ENCODE results near the gene CNMD. TPM values are rescaled to one million over a fixed set of nuclear protein-coding genes. Genes with fewer than 3 reads are reported as not detected.
"Not testable (repeated sequence)": the region's sequence is repeated elsewhere in the genome, so short reads cannot be mapped to it uniquely, and the experiment has no call there.

The CNMD gene
- total RNA-seq, 1 donor from 2014 or later, result not detected

DNA sequence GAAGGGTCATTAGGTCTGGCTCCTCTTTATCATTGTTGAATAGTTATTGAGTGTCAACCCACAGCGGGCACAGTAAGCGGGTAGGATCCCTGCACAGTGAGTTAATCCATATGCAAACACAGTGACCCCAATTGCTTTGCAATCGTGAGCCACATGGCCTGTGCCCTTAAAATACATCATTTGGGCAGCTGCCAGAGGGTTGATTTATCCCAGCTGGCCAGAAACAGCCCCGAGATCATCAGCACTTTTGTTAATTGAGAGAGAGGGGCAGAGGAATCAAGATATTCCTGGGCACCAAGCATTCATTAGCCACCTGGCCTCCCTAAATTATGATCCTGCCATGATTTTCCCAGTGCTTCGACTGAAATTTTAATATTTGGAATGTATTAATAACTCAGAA lies 9.8 kb upstream of the CNMD start:
- DNase-seq (ENCODE audit: low spot score), result no peak
- intact Hi-C loops (cut with DNase I), result no loop called here

DNA sequence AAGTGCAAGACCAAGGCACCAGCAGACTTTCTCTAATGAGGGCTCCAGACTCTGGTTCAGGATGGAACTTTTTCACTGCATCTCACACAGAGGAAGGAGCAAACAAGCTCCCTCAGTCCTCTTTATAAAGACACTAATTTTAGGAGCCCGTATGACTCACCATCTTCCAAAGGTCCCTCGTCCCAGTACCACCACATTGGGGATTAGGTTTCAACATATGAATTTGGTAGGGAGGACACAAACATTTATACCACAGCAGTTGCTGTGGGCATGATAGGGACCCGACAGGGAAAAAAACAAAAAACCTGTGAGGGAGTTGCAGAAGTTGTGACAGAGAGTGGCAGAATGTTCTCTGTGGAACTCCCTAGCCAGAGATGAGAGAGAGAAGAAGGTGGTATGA lies 6.5 kb upstream of the CNMD start:
- no peak for DNase-seq (ENCODE audit: low spot score)
- intact Hi-C loops (cut with DNase I), result no loop called here

DNA sequence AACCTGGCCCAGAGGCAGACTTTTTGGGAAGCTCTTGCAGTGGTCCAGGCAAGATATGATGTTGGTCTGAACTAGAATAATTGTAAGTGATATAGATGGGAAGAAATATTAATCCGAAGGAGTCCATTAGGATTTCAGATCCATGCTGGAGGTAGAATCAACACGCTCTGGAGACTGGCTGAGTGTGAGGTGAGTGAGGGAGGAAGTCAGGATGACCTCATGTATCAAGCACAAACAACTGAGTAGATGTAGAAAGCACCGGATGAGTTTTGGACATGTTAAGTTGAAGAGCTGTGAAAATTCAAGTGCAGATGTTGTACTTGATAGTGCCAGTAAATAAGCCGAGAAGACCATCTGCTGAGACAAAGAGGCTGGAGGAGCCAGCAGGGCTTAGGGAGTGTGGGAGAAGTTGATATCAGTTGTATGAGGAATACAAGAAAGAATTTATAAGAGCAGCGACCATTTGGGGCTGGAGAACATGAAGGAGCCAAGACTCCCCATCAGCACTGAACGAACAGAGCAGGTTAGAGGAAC lies 5.3 kb upstream of the CNMD start:
- intact Hi-C loops (cut with DNase I), result no loop called here
- no peak for DNase-seq (ENCODE audit: low spot score)

DNA sequence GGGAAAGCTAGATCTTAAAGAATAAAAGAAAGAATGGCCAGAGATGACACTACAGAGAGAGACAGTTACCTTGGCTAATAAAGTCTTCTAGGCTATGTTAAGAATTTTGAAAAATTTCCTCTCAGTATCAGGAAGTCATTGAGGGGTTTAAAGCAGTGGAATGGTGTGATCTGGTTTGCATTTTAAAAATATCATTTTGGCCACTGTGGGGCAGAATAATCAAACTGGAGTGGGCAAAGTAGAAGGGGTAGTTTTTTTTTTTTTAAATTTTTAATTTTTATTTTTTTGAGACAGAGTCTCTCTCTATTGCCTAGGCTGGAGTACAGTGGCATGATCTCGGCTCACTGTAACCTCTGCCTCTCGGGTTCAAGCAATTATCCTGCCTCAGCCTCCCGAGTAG lies 4.4 kb upstream of the CNMD start:
- no peak for DNase-seq (ENCODE audit: low spot score)
- intact Hi-C loops (cut with DNase I), result no loop called here

- intact Hi-C loops (cut with DNase I), result no loop called here
- DNase-seq (ENCODE audit: low spot score), result no peak
Measured at GRCh38 chr13:52743569-52743968, 3.9 kb upstream of the CNMD start.

- intact Hi-C loops (cut with DNase I), result no loop called here
- no peak for DNase-seq (ENCODE audit: low spot score)
Measured at GRCh38 chr13:52738719-52739467, 727 bp downstream of the CNMD start.

GRCh38 chr13:52737965-52738364 lies 1.7 kb downstream of the CNMD start:
- DNase-seq (ENCODE audit: low spot score), result no peak
- intact Hi-C loops (cut with DNase I), result no loop called here

DNA sequence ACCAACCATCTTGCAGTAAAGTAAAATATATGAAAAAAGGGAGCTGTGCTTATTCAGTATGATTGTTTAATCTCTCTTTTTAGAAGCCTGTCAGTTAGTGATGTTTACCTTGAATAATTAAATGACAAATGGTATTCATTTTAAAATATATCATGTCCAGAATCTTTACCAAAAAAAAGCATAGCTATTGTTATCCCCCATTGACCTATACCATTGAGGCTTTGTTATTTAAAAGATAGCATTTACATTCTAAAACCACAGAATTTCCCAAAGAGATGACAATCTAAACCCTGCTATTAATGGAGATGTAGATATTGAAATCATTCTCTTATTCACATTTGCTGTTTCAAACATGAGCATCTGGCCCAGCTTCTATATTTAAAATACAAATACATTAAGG lies 2.2 kb downstream of the CNMD start:
- no peak for DNase-seq (ENCODE audit: low spot score)
- intact Hi-C loops (cut with DNase I), result no loop called here

DNA sequence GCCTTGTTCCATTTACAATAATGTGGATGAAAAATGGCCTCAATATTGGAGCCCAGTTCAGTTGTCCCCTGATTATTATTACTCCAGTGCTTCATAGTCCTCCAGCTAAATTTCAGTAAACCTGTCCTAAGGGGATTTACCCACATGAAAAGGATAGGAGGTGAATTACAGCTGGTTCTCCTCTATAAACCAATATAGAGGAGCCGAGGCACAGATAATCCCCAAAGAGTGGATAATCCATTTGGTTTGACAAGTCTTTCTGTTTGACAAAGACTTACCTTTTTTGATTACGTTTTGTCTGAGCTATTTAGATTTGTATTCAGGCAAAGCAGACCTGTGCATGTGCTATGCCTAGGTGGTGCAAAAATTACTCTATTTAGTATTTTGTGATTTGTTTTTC lies 2.7 kb downstream of the CNMD start:
- intact Hi-C loops (cut with DNase I), result no loop called here
- DNase-seq (ENCODE audit: low spot score), result no peak

DNA sequence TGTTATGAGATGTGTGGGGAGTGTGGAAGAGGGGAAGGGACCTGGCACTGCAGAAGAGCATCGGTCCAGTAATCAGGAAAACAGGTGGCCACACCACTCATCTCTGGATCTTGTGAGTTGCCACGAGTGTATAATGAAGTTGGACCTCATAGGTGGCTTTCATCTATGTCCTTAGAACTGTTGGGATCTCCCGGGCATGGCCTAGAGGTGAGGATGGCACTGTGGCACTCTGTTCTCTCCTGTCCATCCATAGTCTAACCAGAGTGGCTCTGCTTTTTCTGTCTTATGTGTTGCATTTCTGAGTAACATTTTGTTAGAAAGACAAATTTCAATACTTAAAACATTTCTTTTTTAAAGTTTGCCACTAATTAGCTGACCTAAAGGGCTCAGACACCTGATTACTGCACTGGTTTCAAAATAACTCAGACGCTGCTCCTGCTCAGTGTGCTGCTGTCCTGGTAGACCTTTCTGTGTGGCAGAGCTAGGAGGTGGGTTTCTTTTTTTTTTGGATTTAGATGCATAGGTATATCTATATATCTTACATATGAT lies 5.5 kb downstream of the CNMD start:
- intact Hi-C loops (cut with DNase I), result no loop called here
- DNase-seq (ENCODE audit: low spot score), result no peak

DNA sequence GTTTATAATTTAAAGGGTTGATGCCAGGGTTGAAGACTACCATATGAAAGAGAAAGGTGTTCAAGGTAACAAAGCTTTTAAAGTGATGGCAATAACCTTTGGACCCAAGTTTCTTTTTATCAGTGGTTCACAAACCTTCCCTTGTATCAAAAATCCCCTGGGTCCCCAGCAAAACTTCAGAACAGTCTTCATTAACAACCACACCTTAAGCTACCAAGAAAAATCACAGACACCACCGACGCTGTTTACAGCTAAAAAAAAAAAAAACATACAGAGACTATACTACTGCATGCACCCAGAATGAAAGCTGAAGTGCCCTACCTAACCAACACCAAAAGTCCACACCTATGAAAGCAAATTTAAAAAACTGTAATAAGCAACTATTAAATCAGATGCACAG lies 13.4 kb downstream of the CNMD start:
- DNase-seq (ENCODE audit: low spot score), result no peak
- intact Hi-C loops (cut with DNase I), result no loop called here

DNA sequence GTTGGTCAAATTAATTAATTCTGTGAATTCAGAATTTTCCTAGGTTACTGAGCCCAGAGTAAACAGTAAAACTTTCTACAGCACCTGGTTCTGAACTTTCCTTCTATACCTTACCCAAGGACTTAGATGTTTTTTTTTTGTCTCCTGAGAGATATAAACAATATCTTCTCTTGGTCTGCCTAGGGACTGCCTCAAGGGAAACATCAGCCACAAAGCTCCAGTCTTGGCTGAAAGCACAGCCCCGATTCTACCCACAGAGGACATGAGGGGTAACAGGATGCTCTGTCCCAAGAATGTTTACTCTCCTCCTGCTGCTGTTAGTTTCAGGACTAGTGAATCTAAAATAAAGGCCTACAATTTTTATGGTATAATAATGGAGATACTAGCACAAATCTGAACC lies 14.3 kb downstream of the CNMD start:
- no peak for DNase-seq (ENCODE audit: low spot score)
- intact Hi-C loops (cut with DNase I), result no loop called here

DNA sequence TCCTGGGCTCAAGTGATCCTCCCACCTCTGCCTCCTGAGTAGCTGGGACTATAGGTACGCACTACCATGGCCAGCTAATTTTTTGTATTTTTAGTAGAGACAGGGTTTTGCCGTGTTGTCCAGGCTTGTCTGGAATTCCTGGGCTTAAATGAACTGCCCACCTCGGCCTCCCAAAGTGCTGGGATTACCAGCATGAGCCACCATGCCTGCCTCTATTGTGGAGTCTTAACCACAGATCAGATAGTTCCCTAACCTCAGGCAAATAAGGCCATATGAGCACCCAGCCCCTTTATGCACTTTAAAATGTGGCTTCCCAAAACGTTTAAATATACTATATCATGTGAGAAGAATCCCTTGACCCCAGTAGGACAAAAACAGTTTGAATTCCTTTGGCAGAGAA lies 16.4 kb downstream of the CNMD start:
- DNase-seq (ENCODE audit: low spot score), result no peak
- intact Hi-C loops (cut with DNase I), result no loop called here

DNA sequence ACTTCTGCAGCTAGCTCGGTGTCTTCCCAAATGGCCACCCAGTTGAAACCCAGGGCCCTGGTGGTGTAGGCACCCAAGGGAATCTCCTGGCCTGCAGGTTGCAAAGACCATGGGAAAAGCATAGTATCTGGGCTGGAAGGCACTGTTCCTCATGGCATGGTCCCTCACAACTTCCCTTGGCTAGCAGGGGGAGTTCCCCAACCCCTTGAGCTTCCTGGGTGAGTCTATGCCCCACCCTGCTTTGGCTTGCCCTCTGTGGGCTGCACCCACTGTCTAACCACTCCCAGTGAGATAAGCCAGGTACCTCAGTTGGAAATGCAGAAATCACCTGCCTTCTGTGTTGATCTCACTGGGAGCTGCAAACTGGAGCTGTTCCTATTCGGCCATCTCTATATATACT lies 18.3 kb downstream of the CNMD start:
- intact Hi-C loops (cut with DNase I); DNase-seq (ENCODE audit: low spot score): not testable (repeated sequence)

GRCh38 chr13:52720904-52721303 lies 18.7 kb downstream of the CNMD start:
- intact Hi-C loops (cut with DNase I); DNase-seq (ENCODE audit: low spot score): not testable (repeated sequence)

GRCh38 chr13:52713894-52714293 lies 25.7 kb downstream of the CNMD start:
- intact Hi-C loops (cut with DNase I), result no loop called here
- no peak for DNase-seq (ENCODE audit: low spot score)

GRCh38 chr13:52712385-52712784 lies 27.2 kb downstream of the CNMD start:
- no peak for DNase-seq (ENCODE audit: low spot score)

GRCh38 chr13:52711286-52711685 lies 28.3 kb downstream of the CNMD start:
- DNase-seq (ENCODE audit: low spot score), result no peak
- intact Hi-C loops (cut with DNase I), result no loop called here

More at GRCh38 chr13:52712385-52712784, 27.2 kb downstream of the CNMD start:
- intact Hi-C loops (cut with DNase I), result no loop called here

DNA sequence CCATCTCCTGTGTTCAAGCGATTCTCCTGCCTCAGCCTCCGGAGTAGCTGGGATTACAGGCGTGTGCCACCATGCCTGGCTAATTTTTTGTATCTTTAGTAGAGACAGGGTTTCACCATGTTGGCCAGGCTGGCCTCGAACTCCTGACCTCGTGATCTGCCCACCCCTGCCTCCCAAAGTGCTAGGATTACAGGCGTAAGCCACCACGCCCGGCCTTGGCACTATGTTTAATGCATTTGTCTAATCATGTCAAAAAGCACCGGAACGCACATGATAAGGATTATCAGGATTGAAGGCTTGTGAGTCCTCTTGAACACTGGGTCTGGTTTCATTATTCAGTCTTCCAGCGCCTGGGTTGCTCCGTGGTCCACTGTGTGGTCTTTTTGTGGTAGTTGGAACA lies 31.4 kb downstream of the CNMD start:
- intact Hi-C loops (cut with DNase I); DNase-seq (ENCODE audit: low spot score): not testable (repeated sequence)

GRCh38 chr13:52707375-52707774 lies 32.2 kb downstream of the CNMD start:
- intact Hi-C loops (cut with DNase I), result no loop called here
- DNase-seq (ENCODE audit: low spot score), result no peak

DNA sequence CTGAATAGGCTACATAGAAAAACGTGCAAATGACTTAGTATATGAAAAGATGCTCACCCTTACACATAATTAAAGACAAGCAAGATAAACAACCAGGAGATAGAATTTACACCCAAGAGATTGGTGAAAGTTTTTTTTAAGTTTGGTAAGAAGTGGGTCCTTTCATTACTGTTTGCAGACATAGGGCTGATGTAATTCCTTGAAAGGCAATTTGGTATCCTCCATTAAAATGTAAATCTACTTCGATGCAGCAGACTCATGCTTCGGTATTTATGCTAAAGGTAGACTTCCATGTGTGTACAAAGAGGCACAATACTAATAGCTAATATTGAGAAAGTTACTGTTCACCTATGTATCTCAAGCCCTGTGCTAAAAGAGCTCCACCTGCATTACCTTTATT lies 33.5 kb downstream of the CNMD start:
- intact Hi-C loops (cut with DNase I), result no loop called here
- no peak for DNase-seq (ENCODE audit: low spot score)
